H1 (cell line): ENCODE data around the gene PROSER1. TPM values are rescaled to one million over a fixed set of nuclear protein-coding genes. Genes with fewer than 3 reads are reported as not detected.

Source experiments
- BCL11A ChIP-seq, 2 experiments: IDR thresholded peaks; one replicate each; pipeline ENCODE4 v1.6.1; 2011; ENCODE audit warnings: low read depth in 2 of 2, low read length in 2 of 2, mild to moderate bottlenecking in 2 of 2
- CBX8 ChIP-seq: fragments of 300-800, 300-1000 bp; sonication (generic); IDR thresholded peaks from 2 replicates; pipeline ENCODE4 v1.7.1; 2016; ENCODE audit warnings: low read depth, low read length, borderline replicate concordance
- CHD7 ChIP-seq: fragments of 300-600 bp; sonication (generic); IDR thresholded peaks from 2 replicates; pipeline ENCODE4 v1.7.1; 2012; ENCODE audit warnings: low read length, moderate library complexity, mild to moderate bottlenecking, inconsistent platforms; ENCODE audit not compliant: insufficient replicate concordance
- FOSL1 ChIP-seq: IDR thresholded peaks from 2 replicates; pipeline ENCODE4 v1.6.1; 2011; ENCODE audit warnings: mild to moderate bottlenecking, low read depth, low read length, moderate library complexity; ENCODE audit not compliant: insufficient read depth
- JUND ChIP-seq: IDR thresholded peaks from 2 replicates; pipeline ENCODE4 v1.6.1; 2011; ENCODE audit warnings: mild to moderate bottlenecking, improper control_type of control experiment, low read length
- KDM1A ChIP-seq: fragments of 200-600, 300-600 bp; sonication (generic); IDR thresholded peaks from 2 replicates; pipeline ENCODE4 v1.7.1; 2016; ENCODE audit warnings: mild to moderate bottlenecking, low read length, borderline replicate concordance
- SIN3A ChIP-seq, 2 experiments: IDR thresholded peaks in 1 of 2; conservative IDR thresholded peaks in 1 of 2; 2 replicates each; pipeline ENCODE4 v1.6.1; 2011 to 2012; ENCODE audit warnings: low read length in 2 of 2, improper control_type of control experiment in 1 of 2, low read depth in 1 of 2, mild to moderate bottlenecking in 1 of 2
- SUZ12 ChIP-seq: fragments of 200-600 bp; sonication (generic); IDR thresholded peaks from 2 replicates; pipeline ENCODE4 v1.6.1; 2012; ENCODE audit warnings: mild to moderate bottlenecking, inconsistent platforms, low read length, moderate library complexity, mixed read lengths
- TCF12 ChIP-seq: IDR thresholded peaks from 2 replicates; pipeline ENCODE4 v1.6.1; 2011; ENCODE audit warnings: low read depth, mild to moderate bottlenecking, low read length
- polyA plus RNA-seq, 7 experiments: library from polyadenylated mRNA; depleted of rRNA in 3 of 7; stranded (reverse) in 5 of 7; unstranded in 2 of 7; fragments of >200 nt in 5 of 7; fragments of 200-250 nt in 2 of 7; gene quantifications; 1 replicate in 5 of 7; 2 replicates in 1 of 7; 4 replicates in 1 of 7; pipeline versions ENCODE4 v1.2.1 to v1.2.3, GENCODE V29; 2011 to 2013; ENCODE audit warnings: missing spikeins in 2 of 7, mixed read lengths in 2 of 7
- total RNA-seq: library from RNA; stranded (reverse); fragmentation: NEBNext Ultra II Directional; extraction: Animal tissue kit (Norgen Biotek cat#: 25700); gene quantifications from 2 replicates; pipeline ENCODE4 v1.2.1, GENCODE V29; 2021

Gene PROSER1
- total and polyA plus RNA-seq, 2 of the 8 experiments (the other 6 are each of a cell fraction or from before 2014, with no cell fraction given), result 99.2 to 116 TPM

GRCh38 chr13:38970380-38971051 lies 67.4 kb downstream of the PROSER1 start (continued):
- no peak for TF ChIP-seq KDM1A
- TF ChIP-seq SUZ12, result no peak
- TF ChIP-seq BCL11A (IDR thresholded peaks at IDR 0.05; ENCODE audit: low read depth in 2 of 2, low read length in 2 of 2), result no peak
- no peak for TF ChIP-seq SIN3A (conservative IDR thresholded peaks at IDR 0.05 in 1 of 2, IDR thresholded peaks at IDR 0.05 in 1 of 2; ENCODE audit: low read depth in 1 of 2, low read length in 2 of 2)
- TF ChIP-seq JUND, result no peak
- no peak for TF ChIP-seq TCF12
- no peak for TF ChIP-seq CBX8
- TF ChIP-seq CHD7, result no peak
- TF ChIP-seq FOSL1, result no peak
- TF ChIP-seq, all 59 proteins: peak for 3
